Right lobe of liver (tissue), 6 donors: ENCODE measurements around the gene S100A1. TPM values are rescaled to one million over a fixed set of nuclear protein-coding genes. Genes with fewer than 3 reads are reported as not detected.

ENCODE experiments used
- ATAC-seq, 4 donors: fragments of 200-7000 bp; cut with Tn5 transposase; one replicate each; pipeline ENCODE4 v1.9.1; 2020; ENCODE audit warnings: mild to moderate bottlenecking in 4 of 4, moderate library complexity in 4 of 4
- DNase-seq, 3 donors: peaks; one replicate each; pipeline ENCODE4 v3.0.0-alpha.2; 2020
- H3K27ac ChIP-seq, 3 donors: fragments of 200-600 bp; one replicate each; pipeline ENCODE4 v1.8.0; 2022
- H3K27me3 ChIP-seq, 2 donors: fragments of 200-600 bp; one replicate each; pipeline ENCODE4 v1.8.0; 2022
- H3K36me3 ChIP-seq, 4 donors: fragments of 200-600 bp; sonication (generic) in 1 of 4; one replicate each; pipeline versions ENCODE4 v1.5.1 to v1.8.0; 2017 to 2022; ENCODE audit warnings: control low read depth in 1 of 4
- H3K4me1 ChIP-seq, 4 donors: fragments of 200-600 bp; sonication (generic) in 1 of 4; one replicate each; pipeline versions ENCODE4 v1.5.1 to v1.8.0; 2017 to 2022; ENCODE audit warnings: control low read depth in 1 of 4
- H3K4me3 ChIP-seq, 3 donors: fragments of 200-600 bp; one replicate each; pipeline ENCODE4 v1.8.0; 2022
- H3K9me3 ChIP-seq, 4 donors: fragments of 200-600 bp; sonication (generic) in 1 of 4; one replicate each; pipeline versions ENCODE4 v1.5.1 to v1.8.0; 2017 to 2022; ENCODE audit warnings: control low read depth in 1 of 4
- POLR2A ChIP-seq: fragments of 450-650 bp; IDR thresholded peaks from one replicate; pipeline ENCODE4 v1.6.1; 2017; ENCODE audit warnings: antibody characterized with exemption, mild to moderate bottlenecking
- WGBS: methylation state at CpG from one replicate; pipeline ENCODE4 v1.1.6; 2018; ENCODE audit warnings: low coverage, low lambda C conversion rate; ENCODE audit not compliant: insufficient coverage; ENCODE audit errors: missing lambda C conversion rate; 5-methylcytosine and 5-hydroxymethylcytosine counted together
- intact Hi-C, 2 donors: fragments of 100-400 bp; cut with DNase I; formaldehyde crosslinking; loops; one replicate each; pipeline versions ENCODE4 v1.11.2 to v1.14.1; 2022
- total RNA-seq, 6 experiments: library from RNA; depleted of rRNA in 2 of 6; stranded (reverse); fragments of >200 nt in 2 of 6; fragmentation: NEBNext Ultra II Directional in 3 of 6; extraction: Animal tissue kit (Norgen Biotek cat#: 25700) in 3 of 6; gene quantifications; one replicate each; pipeline versions ENCODE4 v1.1.0 to v1.2.4, GENCODE V29; 2016 to 2023
- TF ChIP-seq, protein P1 (sequence below), 4 donors: fragments of 200-600 bp in 3 of 4; fragments of 450-650 bp in 1 of 4; IDR thresholded peaks; one replicate each; pipeline versions ENCODE4 v1.5.1 to v1.8.0; 2016 to 2022; ENCODE audit warnings: antibody characterized with exemption in 4 of 4, mild to moderate bottlenecking in 2 of 4
- donor health status: DM: no; HTN: yes; CAD: no.
- donor health status: DM: no; HTN: no; CAD: no.
- donor health status: DM: no; HTN: no; CAD: no.
- donor health status: DM: no; HTN: yes; CAD: no.
- donor health status: DM: no; HTN: yes; CAD: no.

S100A1 gene
- total RNA-seq, 6 experiments from 2014 or later = 0.40 to 2.1 (median 1.0) TPM

DNA sequence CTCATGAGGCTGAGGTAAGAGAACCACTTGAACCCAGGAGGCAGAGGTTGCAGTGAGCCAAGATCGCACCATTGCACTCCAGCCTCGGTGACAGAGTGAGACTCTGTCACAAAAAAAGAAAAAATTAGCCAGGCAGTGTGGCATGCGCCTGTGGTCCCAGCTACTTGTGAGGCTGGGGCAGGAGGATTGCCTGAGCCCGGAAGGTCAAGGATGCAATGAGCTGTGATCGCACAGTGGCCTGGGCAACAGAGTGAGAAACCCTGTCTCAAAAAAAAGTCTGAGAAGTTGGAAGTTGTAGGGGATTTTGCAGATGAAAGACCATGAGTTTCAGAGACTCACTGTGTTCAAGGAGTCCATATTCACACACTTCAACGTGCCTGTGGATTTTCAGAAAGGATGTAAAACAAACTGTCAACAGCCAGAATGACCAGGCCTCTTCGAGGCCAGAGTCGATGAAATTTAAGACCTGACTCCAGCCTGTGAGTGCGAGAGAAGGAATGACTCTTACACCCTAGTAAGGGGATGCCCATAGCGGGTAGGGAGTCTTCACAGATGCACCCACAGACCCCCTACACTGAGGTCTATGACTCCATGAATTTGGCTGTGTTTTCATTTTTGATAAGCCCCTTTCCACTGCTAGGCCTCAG, 3.1 kb upstream of the S100A1 start:
- no peak for ATAC-seq
- no peaks in the 10 kb centered on the region for H3K27me3 ChIP-seq
- no peaks in the 10 kb centered on the region for H3K36me3 ChIP-seq
- 88% methylated on average over 5 of the region's 10 CpGs for WGBS
- no peaks in the 10 kb centered on the region for H3K9me3 ChIP-seq
- peaks cover 0 to 6% (median 0%) of the 10 kb centered on the region in 4 donors for H3K4me1 ChIP-seq
- H3K27ac ChIP-seq = no peak overlapping the region
- H3K4me3 ChIP-seq = no peak overlapping the region
- peak in 2 of 3 donors; percentile 1 to 13 for DNase-seq
- intact Hi-C loops = no loop called here
- TF ChIP-seq, protein P1, sequence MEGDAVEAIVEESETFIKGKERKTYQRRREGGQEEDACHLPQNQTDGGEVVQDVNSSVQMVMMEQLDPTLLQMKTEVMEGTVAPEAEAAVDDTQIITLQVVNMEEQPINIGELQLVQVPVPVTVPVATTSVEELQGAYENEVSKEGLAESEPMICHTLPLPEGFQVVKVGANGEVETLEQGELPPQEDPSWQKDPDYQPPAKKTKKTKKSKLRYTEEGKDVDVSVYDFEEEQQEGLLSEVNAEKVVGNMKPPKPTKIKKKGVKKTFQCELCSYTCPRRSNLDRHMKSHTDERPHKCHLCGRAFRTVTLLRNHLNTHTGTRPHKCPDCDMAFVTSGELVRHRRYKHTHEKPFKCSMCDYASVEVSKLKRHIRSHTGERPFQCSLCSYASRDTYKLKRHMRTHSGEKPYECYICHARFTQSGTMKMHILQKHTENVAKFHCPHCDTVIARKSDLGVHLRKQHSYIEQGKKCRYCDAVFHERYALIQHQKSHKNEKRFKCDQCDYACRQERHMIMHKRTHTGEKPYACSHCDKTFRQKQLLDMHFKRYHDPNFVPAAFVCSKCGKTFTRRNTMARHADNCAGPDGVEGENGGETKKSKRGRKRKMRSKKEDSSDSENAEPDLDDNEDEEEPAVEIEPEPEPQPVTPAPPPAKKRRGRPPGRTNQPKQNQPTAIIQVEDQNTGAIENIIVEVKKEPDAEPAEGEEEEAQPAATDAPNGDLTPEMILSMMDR (IDR thresholded peaks at IDR 0.05) = no peak

DNA sequence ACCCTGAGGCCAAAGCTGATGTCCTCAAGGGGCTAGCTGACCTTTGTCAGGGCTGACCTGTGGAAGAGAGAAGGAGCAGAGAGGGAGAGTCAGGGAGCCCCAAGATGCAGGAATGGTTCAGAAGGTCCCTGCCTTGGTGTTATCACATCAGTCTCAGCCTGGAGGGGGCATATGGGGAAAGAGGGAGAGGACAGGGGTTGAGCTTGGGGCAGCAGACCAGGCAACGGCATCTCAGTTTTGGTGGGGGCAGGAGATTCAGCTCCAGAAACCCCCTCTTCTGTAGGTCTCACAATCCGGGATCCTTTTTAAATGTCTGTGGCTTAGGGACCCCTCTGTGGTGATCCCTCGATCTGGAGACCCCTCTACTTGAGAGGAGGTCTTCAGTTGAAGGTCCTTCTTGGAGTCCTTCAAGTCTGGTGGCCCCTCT, 1.7 kb upstream of the S100A1 start:
- Histone ChIP-seq H3K9me3 (no peaks in the 10 kb centered on the region), H3K36me3 (no peaks in the 10 kb centered on the region), H3K4me3 (peak overlapping the region; percentile 29 to 52 (median 47)), H3K27me3 (no peaks in the 10 kb centered on the region), H3K4me1 (peaks cover 0 to 6% (median 2%) of the 10 kb centered on the region in 4 donors), H3K27ac (peak overlapping the region; percentile 71 to 80 (median 73))
- DNase-seq (peak in 2 of 3 donors; percentile 8 to 13), ATAC-seq (no peak)
- intact Hi-C loops = no loop called here
- WGBS = 40% methylated on average over 1 of the region's 3 CpGs
- TF ChIP-seq, protein P1 (IDR thresholded peaks at IDR 0.05) = no peak
- no peak for TF ChIP-seq POLR2A

DNA sequence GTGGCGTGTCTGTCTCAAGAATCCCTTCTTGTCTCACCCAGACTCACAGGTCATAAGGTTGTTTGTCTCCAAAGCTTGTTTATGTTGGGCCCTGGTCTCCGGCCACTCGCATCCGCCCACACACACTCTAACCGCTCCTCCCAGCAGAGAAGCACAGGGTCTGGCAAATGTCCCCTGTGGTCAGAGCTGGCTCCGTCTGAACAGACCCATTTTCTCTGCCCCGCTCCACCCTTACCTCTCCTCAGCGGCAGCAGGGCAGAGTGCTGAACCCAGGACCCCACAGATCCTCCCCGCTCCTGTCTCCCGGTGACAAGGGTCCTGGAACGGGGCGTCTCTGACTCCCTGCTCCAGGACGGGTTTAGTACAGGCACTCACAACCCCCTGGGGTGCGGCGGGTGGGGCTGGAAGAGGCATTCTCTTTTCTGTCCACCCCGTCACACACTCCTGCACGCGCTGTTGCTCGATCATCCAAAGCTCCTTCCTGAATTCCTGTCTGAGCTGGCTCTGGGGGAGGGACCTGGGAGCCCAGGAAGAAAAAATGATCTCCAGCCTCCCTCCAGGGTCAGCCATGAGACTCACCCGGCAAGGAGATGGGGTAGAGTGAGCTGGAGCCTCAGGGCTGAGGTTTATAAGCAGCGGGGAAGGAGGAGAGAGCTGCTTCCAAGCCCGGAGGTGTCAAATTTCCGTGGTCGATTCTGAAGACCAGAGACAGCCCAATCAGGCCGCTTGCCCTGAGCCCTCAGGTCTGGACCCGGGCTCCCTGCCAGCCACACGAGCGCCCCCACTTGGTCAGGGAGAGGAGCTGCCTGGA, 1.1 kb upstream of the S100A1 start, which contains the start of gene S100A13:
Gene S100A13 (minus strand): TSS at position 602 of the 811 bp plus-strand sequence. CDS start 1,033 bp downstream, outside the sequence.
- 13% methylated on average over 11 of the region's 28 CpGs for WGBS
- no peaks in the 10 kb centered on the region for H3K27me3 ChIP-seq
- intact Hi-C loops = no loop called here
- no peaks in the 10 kb centered on the region for H3K9me3 ChIP-seq
- peaks cover 0 to 6% (median 2%) of the 10 kb centered on the region in 4 donors for H3K4me1 ChIP-seq
- H3K36me3 ChIP-seq = no peaks in the 10 kb centered on the region
- peak within 1 kb of the TSS; percentile 29 to 52 (median 47) for H3K4me3 ChIP-seq
- DNase-seq (peak; percentile 75 to 79 (median 75)), ATAC-seq (peak; percentile 65 to 75 (median 72))
- TF ChIP-seq, protein P1 (IDR thresholded peaks at IDR 0.05) = peak in 3 of 4 donors; percentile 40 to 44 (median 41)
- peak; percentile 46 for TF ChIP-seq POLR2A
- peak within 1 kb of the TSS; percentile 71 to 80 (median 73) for H3K27ac ChIP-seq

DNA sequence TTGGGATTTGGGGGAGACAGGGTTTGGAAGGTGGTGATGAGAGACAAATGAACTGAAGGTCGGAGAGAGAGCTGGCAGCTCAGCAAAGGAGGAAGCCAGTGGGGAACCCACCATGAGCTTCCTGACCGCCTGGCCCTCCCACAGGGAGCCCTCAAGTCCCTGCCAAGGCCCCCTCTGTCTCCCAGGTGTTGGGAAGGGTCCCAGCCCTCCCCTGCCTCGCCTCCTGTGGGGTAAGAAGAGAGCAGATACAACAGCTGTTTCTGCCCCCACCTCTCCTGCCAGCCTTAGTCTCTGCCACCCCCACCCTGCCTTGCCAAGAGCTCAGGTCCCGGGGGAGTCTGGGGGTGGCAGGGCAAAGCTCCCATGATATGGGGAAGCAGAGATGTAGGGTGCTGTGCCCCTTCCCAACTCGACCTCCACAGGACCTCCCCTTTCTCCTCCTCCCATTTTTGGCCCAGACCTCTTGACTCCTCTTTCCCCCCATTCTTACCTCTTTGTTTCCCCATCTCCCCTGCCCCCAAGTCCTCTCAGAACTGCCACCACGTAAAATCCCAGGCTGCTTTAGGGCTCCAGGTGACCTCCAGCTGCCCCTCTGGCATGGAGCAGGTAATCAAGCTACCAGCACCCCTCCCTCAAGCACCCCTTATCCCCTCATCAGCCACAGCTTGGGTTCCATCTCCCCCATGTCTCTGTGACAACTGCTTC, 556 bp downstream of the S100A1 start:
- 79% methylated on average over 2 of the region's 6 CpGs for WGBS
- no peaks in the 10 kb centered on the region for H3K36me3 ChIP-seq
- intact Hi-C loops = no loop called here
- TF ChIP-seq, protein P1 (IDR thresholded peaks at IDR 0.05) = no peak
- no peak for TF ChIP-seq POLR2A
- peaks cover 0 to 6% (median 2%) of the 10 kb centered on the region in 4 donors for H3K4me1 ChIP-seq
- H3K27ac ChIP-seq = no peak overlapping the region
- no peaks in the 10 kb centered on the region for H3K27me3 ChIP-seq
- no peak overlapping the region for H3K4me3 ChIP-seq
- DNase-seq (peak in 1 of 3 donors; percentile 17), ATAC-seq (no peak)
- no peaks in the 10 kb centered on the region for H3K9me3 ChIP-seq
